WTC11 (cell line): ENCODE results near the gene BUD31. TPM values are rescaled to one million over a fixed set of nuclear protein-coding genes. Genes with fewer than 3 reads are reported as not detected.

Experiments used
- ATAC-seq: fragments of 200-7000 bp; cut with Tn5 transposase; 2 replicates; pipeline ENCODE4 v1.10.0; 2021; ENCODE audit warnings: mild to moderate bottlenecking, moderate library complexity
- CTCF ChIA-PET: fragments of 300-600 bp; sonication (Branson Sonifier 250); formaldehyde crosslinking; loops from one replicate; lab custom pipeline; 2021; ENCODE audit warnings: antibody characterized with exemption; lab: Charles Lee
- POLR2A ChIA-PET: fragments of 350-600 bp; sonication (Branson Sonifier 250); formaldehyde crosslinking; loops from one replicate; lab custom pipeline; 2021; ENCODE audit warnings: antibody characterized with exemption; lab: Charles Lee
- DNase-seq: peaks from one replicate; pipeline ENCODE4 v3.0.0; 2021; ENCODE audit warnings: low spot score
- H3K27ac Mint-ChIP-seq: 2 replicates; pipeline ENCODE4 v1.8.0; 2021; ENCODE audit warnings: mixed read lengths
- H3K27me3 Mint-ChIP-seq: 2 replicates; pipeline ENCODE4 v1.8.0; 2021; ENCODE audit warnings: low read depth, mild to moderate bottlenecking, moderate library complexity, mixed read lengths
- H3K36me3 Mint-ChIP-seq: 2 replicates; pipeline ENCODE4 v1.8.0; 2021; ENCODE audit warnings: mixed read lengths
- H3K4me1 Mint-ChIP-seq: 2 replicates; pipeline ENCODE4 v1.8.0; 2022; ENCODE audit warnings: mixed read lengths
- H3K4me3 Mint-ChIP-seq: 2 replicates; pipeline ENCODE4 v1.8.0; 2021; ENCODE audit warnings: mild to moderate bottlenecking, moderate library complexity, mixed read lengths
- H3K9me3 Mint-ChIP-seq: 2 replicates; pipeline ENCODE4 v1.8.0; 2021; ENCODE audit warnings: mixed read lengths
- E2F4 ChIP-seq: sonication (generic); formaldehyde crosslinking; IDR thresholded peaks from 2 replicates; pipeline ENCODE4 v1.8.1; 2022; ENCODE audit warnings: low read depth, mild to moderate bottlenecking, moderate library complexity, missing genetic modification reagents, borderline replicate concordance
- FOXJ3 ChIP-seq: sonication (generic); formaldehyde crosslinking; IDR thresholded peaks from 2 replicates; pipeline ENCODE4 v1.9.0; 2021; ENCODE audit warnings: missing genetic modification reagents, mild to moderate bottlenecking, borderline replicate concordance
- GRHL2 ChIP-seq: fragments of 250-450 bp; sonication (Bioruptor Pico); IDR thresholded peaks from 2 replicates; pipeline ENCODE4 v1.8.0; 2022; ENCODE audit warnings: mild to moderate bottlenecking, moderate library complexity; ENCODE audit not compliant: insufficient replicate concordance, severe bottlenecking
- HMGA2 ChIP-seq: fragments of 250-450 bp; sonication (Bioruptor Pico); IDR thresholded peaks from 2 replicates; pipeline ENCODE4 v1.4.0; 2021; ENCODE audit warnings: mild to moderate bottlenecking, moderate library complexity
- HMGXB4 ChIP-seq: sonication (generic); formaldehyde crosslinking; IDR thresholded peaks from 2 replicates; pipeline ENCODE4 v1.8.1; 2023; ENCODE audit warnings: mild to moderate bottlenecking, moderate library complexity, missing genetic modification reagents
- JAZF1 ChIP-seq: fragments of 250-450 bp; sonication (Bioruptor Pico); IDR thresholded peaks from 2 replicates; pipeline ENCODE4 v1.9.0; 2021; ENCODE audit warnings: moderate library complexity, mild to moderate bottlenecking, inconsistent platforms
- JUN ChIP-seq: sonication (generic); formaldehyde crosslinking; IDR thresholded peaks from 2 replicates; pipeline ENCODE4 v1.8.0; 2023; ENCODE audit warnings: mild to moderate bottlenecking, missing genetic modification reagents
- KAT7 ChIP-seq: sonication (generic); formaldehyde crosslinking; IDR thresholded peaks from 2 replicates; pipeline ENCODE4 v1.8.1; 2023; ENCODE audit warnings: missing genetic modification reagents, mild to moderate bottlenecking, borderline replicate concordance
- PRDM15 ChIP-seq: sonication (generic); formaldehyde crosslinking; IDR thresholded peaks from 2 replicates; pipeline ENCODE4 v1.8.0; 2022; ENCODE audit warnings: missing genetic modification reagents
- STAT6 ChIP-seq: sonication (generic); formaldehyde crosslinking; conservative IDR thresholded peaks from 2 replicates; pipeline ENCODE4 v1.8.1; 2023; ENCODE audit warnings: mild to moderate bottlenecking, low read depth, missing genetic modification reagents, moderate library complexity
- TCF7 ChIP-seq: sonication (generic); formaldehyde crosslinking; IDR thresholded peaks from 2 replicates; pipeline ENCODE4 v1.8.0; 2022; ENCODE audit warnings: mild to moderate bottlenecking, low read depth, missing genetic modification reagents, moderate library complexity
- TEAD4 ChIP-seq: sonication (generic); formaldehyde crosslinking; IDR thresholded peaks from 2 replicates; pipeline ENCODE4 v1.8.0; 2022; ENCODE audit warnings: mild to moderate bottlenecking, missing genetic modification reagents
- USF1 ChIP-seq: sonication (generic); formaldehyde crosslinking; IDR thresholded peaks from 2 replicates; pipeline ENCODE4 v1.8.0; 2022; ENCODE audit warnings: mild to moderate bottlenecking, missing genetic modification reagents
- ZNF219 ChIP-seq: sonication (generic); formaldehyde crosslinking; IDR thresholded peaks from 2 replicates; pipeline ENCODE4 v1.8.0; 2023; ENCODE audit warnings: missing genetic modification reagents, mild to moderate bottlenecking, borderline replicate concordance
- ZNF512 ChIP-seq: sonication (generic); formaldehyde crosslinking; IDR thresholded peaks from 2 replicates; pipeline ENCODE4 v1.8.1; 2022; ENCODE audit warnings: missing genetic modification reagents, borderline replicate concordance
- ZSCAN18 ChIP-seq: fragments of 250-450 bp; sonication (Bioruptor Pico); IDR thresholded peaks from 2 replicates; pipeline ENCODE4 v2.1.2; 2022; ENCODE audit warnings: mild to moderate bottlenecking, moderate library complexity
- total RNA-seq: library from RNA; stranded (reverse); gene quantifications from 3 replicates; pipeline ENCODE4 v1.2.3, GENCODE V29; 2021

The BUD31 gene
- total RNA-seq, 1 experiment from 2014 or later, result 98.7 TPM

GRCh38 chr7:99397297-99397983 lies 11.3 kb upstream of the BUD31 start:
- Mint-ChIP-seq H3K27ac (peak overlapping the region; percentile 5; the same call in 1 of the 2 replicates), H3K9me3 (no peaks in the 10 kb centered on the region), H3K4me3 (no peak overlapping the region), H3K27me3 (no peaks in the 10 kb centered on the region), H3K4me1 (peaks cover 9% of the 10 kb centered on the region), H3K36me3 (peaks cover 61% of the 10 kb centered on the region)
- CTCF ChIA-PET, result no interaction called here
- DNase-seq (no peak), ATAC-seq (no peak)
- POLR2A ChIA-PET, result no interaction called here
- no peak for TF ChIP-seq TEAD4 (CRISPR knock-in tag)
- TF ChIP-seq USF1, result no peak
- TF ChIP-seq TCF7 (CRISPR knock-in tag), result no peak
- no peak for TF ChIP-seq FOXJ3
- TF ChIP-seq ZNF219 (CRISPR knock-in tag), result no peak
- TF ChIP-seq JAZF1 (CRISPR knock-in tag), result no peak
- no peak for TF ChIP-seq STAT6 (CRISPR knock-in tag)
- no peak for TF ChIP-seq HMGXB4 (CRISPR knock-in tag)
- TF ChIP-seq KAT7 (CRISPR knock-in tag), result no peak
- TF ChIP-seq E2F4, result no peak
- no peak for TF ChIP-seq ZSCAN18
- no peak for TF ChIP-seq ZNF512 (CRISPR knock-in tag)
- TF ChIP-seq GRHL2 (CRISPR knock-in tag), result no peak
- no peak for TF ChIP-seq PRDM15 (CRISPR knock-in tag)
- TF ChIP-seq HMGA2 (CRISPR knock-in tag), result no peak
- TF ChIP-seq JUN (CRISPR knock-in tag), result no peak
